ENCODE data around the gene CLMN. TPM values are rescaled to one million over a fixed set of nuclear protein-coding genes. Genes with fewer than 3 reads are reported as not detected.

CLMN gene
- total and polyA plus RNA-seq, 2 donors (not counting 3 experiments of a cell fraction or from before 2014, with no cell fraction given), result 0.72 to 9.6 TPM

DNA sequence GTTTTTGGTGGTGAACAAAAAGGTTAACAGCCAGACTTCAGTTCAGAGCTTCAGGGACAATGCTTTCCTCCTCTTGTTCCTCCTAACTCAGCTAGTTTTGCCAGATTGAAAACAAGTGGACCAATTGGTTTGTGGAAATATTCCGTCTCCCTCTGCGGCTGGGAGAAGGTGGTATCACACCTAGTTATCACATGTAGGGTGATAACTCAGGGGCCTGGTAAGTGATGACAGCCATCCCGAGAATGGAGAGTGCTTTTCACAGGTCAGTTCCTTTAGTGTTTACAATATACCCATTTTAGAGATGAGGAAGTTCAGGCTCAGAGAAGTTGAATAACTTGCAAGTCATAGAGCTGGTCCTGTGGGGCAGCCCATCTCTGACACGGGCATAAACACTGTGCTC is 101.7 kb downstream of the CLMN start:
- Histone ChIP-seq H3K4me2 (ENCODE audit: insufficient read depth, low read length) (no peak overlapping the region), H3K27ac (ENCODE audit: insufficient read depth, low read depth, low read length) (no peak overlapping the region), H3K4me3 (replicated peaks in 1 of 3; ENCODE audit: insufficient read depth in 1 of 3, low read depth in 1 of 3, low read length in 3 of 3) (no peak overlapping the region), H3K36me3 (ENCODE audit: control insufficient read depth in 2 of 2, extremely low read depth in 1 of 2, insufficient read depth in 2 of 2, low read length in 2 of 2) (no peaks in the 10 kb centered on the region), H4K20me1 (replicated peaks; ENCODE audit: control insufficient read depth, extremely low read depth, insufficient read depth, low read length) (no peaks in the 10 kb centered on the region), H3K9ac (replicated peaks; ENCODE audit: extremely low read depth, insufficient read depth, low read length) (no peak overlapping the region), H3K4me1 (ENCODE audit: control insufficient read depth, extremely low read depth, insufficient read depth, low read length) (no peaks in the 10 kb centered on the region), H2AFZ (ENCODE audit: low read depth, low read length) (no peak overlapping the region), H3K79me2 (ENCODE audit: control insufficient read depth, insufficient read depth, low read length) (no peaks in the 10 kb centered on the region), H3K9me3 (replicated peaks; ENCODE audit: control insufficient read depth, insufficient read depth, low read length) (no peaks in the 10 kb centered on the region), H3K27me3 (ENCODE audit: control insufficient read depth in 2 of 2, insufficient read depth in 2 of 2, low read length in 2 of 2) (no peaks in the 10 kb centered on the region), H3K9me1 (replicated peaks; ENCODE audit: control insufficient read depth, extremely low read depth, insufficient read depth, low read length) (no peaks in the 10 kb centered on the region)
- dilution Hi-C loops (cut with MboI; ENCODE audit: extremely low pct_ligation_motif_present, low sequenced_read_pairs), result no loop called here
- DNase-seq (ENCODE audit: low read depth, low spot score), result no peak
- TF ChIP-seq POLR2AphosphoS5 (IDR thresholded peaks at IDR 0.05; ENCODE audit: insufficient read depth, low read depth, low read length) (no peak), MYC (IDR thresholded peaks at IDR 0.05; ENCODE audit: low read depth, low read length) (no peak), POLR2A (IDR thresholded peaks at IDR 0.05; ENCODE audit: low read depth, low read length) (no peak), JUN (IDR thresholded peaks at IDR 0.05; ENCODE audit: borderline replicate concordance, insufficient read depth, insufficient read length, low read depth) (no peak), GATA2 (IDR thresholded peaks at IDR 0.05; ENCODE audit: insufficient read depth, insufficient read length, low read depth, low read length) (no peak), FOS (IDR thresholded peaks at IDR 0.05; ENCODE audit: borderline replicate concordance, insufficient read depth, low read length) (no peak), EZH2 (IDR thresholded peaks at IDR 0.05; ENCODE audit: borderline replicate concordance, low read depth, low read length, severe bottlenecking) (no peak)
- TF ChIP-seq, protein P1, sequence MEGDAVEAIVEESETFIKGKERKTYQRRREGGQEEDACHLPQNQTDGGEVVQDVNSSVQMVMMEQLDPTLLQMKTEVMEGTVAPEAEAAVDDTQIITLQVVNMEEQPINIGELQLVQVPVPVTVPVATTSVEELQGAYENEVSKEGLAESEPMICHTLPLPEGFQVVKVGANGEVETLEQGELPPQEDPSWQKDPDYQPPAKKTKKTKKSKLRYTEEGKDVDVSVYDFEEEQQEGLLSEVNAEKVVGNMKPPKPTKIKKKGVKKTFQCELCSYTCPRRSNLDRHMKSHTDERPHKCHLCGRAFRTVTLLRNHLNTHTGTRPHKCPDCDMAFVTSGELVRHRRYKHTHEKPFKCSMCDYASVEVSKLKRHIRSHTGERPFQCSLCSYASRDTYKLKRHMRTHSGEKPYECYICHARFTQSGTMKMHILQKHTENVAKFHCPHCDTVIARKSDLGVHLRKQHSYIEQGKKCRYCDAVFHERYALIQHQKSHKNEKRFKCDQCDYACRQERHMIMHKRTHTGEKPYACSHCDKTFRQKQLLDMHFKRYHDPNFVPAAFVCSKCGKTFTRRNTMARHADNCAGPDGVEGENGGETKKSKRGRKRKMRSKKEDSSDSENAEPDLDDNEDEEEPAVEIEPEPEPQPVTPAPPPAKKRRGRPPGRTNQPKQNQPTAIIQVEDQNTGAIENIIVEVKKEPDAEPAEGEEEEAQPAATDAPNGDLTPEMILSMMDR (IDR thresholded peaks at IDR 0.05; ENCODE audit: extremely low read depth in 1 of 2, insufficient read depth in 1 of 2, low read depth in 1 of 2, low read length in 2 of 2), result no peak
- BruUV-seq (replicated peaks), result no TSS peak
- no peak for FAIRE-seq
- ChIA-PET CTCF (no interaction called here), POLR2A (no interaction called here)
- intact Hi-C loops (cut with micrococcal nuclease), result no loop called here
